Erythroblast (primary cell): ENCODE data around the gene TGFBR3L.

Experiments
- GATA1 ChIP-seq: IDR thresholded peaks from 2 replicates; pipeline ENCODE4 v1.6.1; 2011; ENCODE audit warnings: low read depth, mild to moderate bottlenecking, control low read depth, low read length, moderate library complexity
- POLR2A ChIP-seq: IDR thresholded peaks from 2 replicates; pipeline ENCODE4 v1.6.1; 2011; ENCODE audit warnings: mild to moderate bottlenecking, low read length

- TF ChIP-seq POLR2A (no peak), GATA1 (no peak)
Observed at GRCh38 chr19:7865262-7865911, 49.2 kb upstream of the TGFBR3L start.
